K562 (cell line): ENCODE measurements around the gene LASP1. TPM values are rescaled to one million over a fixed set of nuclear protein-coding genes. Genes with fewer than 3 reads are reported as not detected.
A peak's percentile ranks its signal among the peaks of the same experiment; 100 is the strongest.

Experiments
- ATF7 ChIP-seq: fragments of 450-650 bp; IDR thresholded peaks from 2 replicates; pipeline ENCODE4 v1.7.1; 2014; ENCODE audit warnings: mild to moderate bottlenecking, moderate library complexity
- BDP1 ChIP-seq: IDR thresholded peaks from 3 replicates; pipeline ENCODE4 v1.6.1; 2011; ENCODE audit not compliant: insufficient read length, insufficient read depth
- BRF1 ChIP-seq: IDR thresholded peaks from 3 replicates; pipeline ENCODE4 v1.6.1; 2011; ENCODE audit warnings: borderline replicate concordance, mild to moderate bottlenecking; ENCODE audit not compliant: insufficient read length; ENCODE audit errors: extremely low read depth
- CCAR2 ChIP-seq: fragments of 200-400 bp; formaldehyde crosslinking; IDR thresholded peaks from 2 replicates; pipeline ENCODE4 v1.6.1; 2017; ENCODE audit warnings: mild to moderate bottlenecking, low read depth, low read length
- FOXK2 ChIP-seq, 2 experiments: fragments of 450-650 bp; IDR thresholded peaks in 1 of 2; conservative IDR thresholded peaks in 1 of 2; 2 replicates each; pipeline ENCODE4 v1.6.1; 2016; ENCODE audit warnings: low read depth in 2 of 2, mild to moderate bottlenecking in 1 of 2
- MCM7 ChIP-seq, 2 experiments: fragments of 450-650 bp; IDR thresholded peaks; 2 replicates each; pipeline ENCODE4 v1.6.1; 2016 to 2018
- NCOA1 ChIP-seq: fragments of 450-650 bp; IDR thresholded peaks from 2 replicates; pipeline ENCODE4 v1.6.1; 2016; ENCODE audit warnings: low read depth
- SMAD3 ChIP-seq: fragments of 450-650 bp; formaldehyde crosslinking; conservative IDR thresholded peaks from 2 replicates; pipeline ENCODE4 v1.4.0; 2020; ENCODE audit warnings: mild to moderate bottlenecking
- SMAD4 ChIP-seq: fragments of 250-450 bp; sonication (Bioruptor Pico); conservative IDR thresholded peaks from 2 replicates; pipeline ENCODE4 v1.8.0; 2021; ENCODE audit warnings: inconsistent platforms, mild to moderate bottlenecking, moderate library complexity
- ZFP30 ChIP-seq: fragments of 250-450 bp; sonication (Bioruptor Pico); IDR thresholded peaks from 2 replicates; pipeline ENCODE4 v1.8.0; 2022; ENCODE audit warnings: moderate library complexity, mild to moderate bottlenecking, inconsistent platforms, borderline replicate concordance
- ZNF384 ChIP-seq: IDR thresholded peaks from 2 replicates; pipeline ENCODE4 v1.6.1; 2012; ENCODE audit warnings: low read depth, low read length, improper control_type of control experiment
- polyA plus RNA-seq, 8 experiments: library from polyadenylated mRNA; depleted of rRNA in 4 of 8; stranded (reverse) in 5 of 8; unstranded in 3 of 8; fragments of >200 nt; fragmentation: Nextera tagmentation in 2 of 8; fragmentation: Illumina TruSeq in 1 of 8; extraction: Ambion mirVana in 2 of 8; extraction: Trizol in 1 of 8; gene quantifications; 2 replicates each; pipeline versions ENCODE4 v1.2.1 to v1.2.3, GENCODE V29; 2011 to 2014; ENCODE audit warnings: inconsistent platforms in 1 of 8, missing spikeins in 1 of 8
- total RNA-seq, 7 experiments: library from RNA; depleted of rRNA in 6 of 7; stranded (reverse); fragments of >200 nt in 6 of 7; fragmentation: Illumina TruSeq in 2 of 7; extraction: Trizol in 2 of 7; gene quantifications; 2 replicates each; pipeline versions ENCODE4 v1.2.1 to v1.2.3, GENCODE V29; 2011 to 2021; ENCODE audit warnings: low replicate concordance in 1 of 7
- TF ChIP-seq, protein P1 (sequence below): fragments of 450-650 bp; IDR thresholded peaks from 2 replicates; pipeline ENCODE4 v1.6.1; 2016
- TF ChIP-seq, protein P2 (sequence below): fragments of 450-650 bp; IDR thresholded peaks from 2 replicates; pipeline ENCODE4 v1.6.1; 2016; ENCODE audit warnings: mild to moderate bottlenecking, moderate library complexity
- TF ChIP-seq, protein P3 (sequence below): fragments of 450-650 bp; IDR thresholded peaks from 2 replicates; pipeline ENCODE4 v1.7.0; 2016; ENCODE audit warnings: borderline replicate concordance

LASP1 gene
- total and polyA plus RNA-seq, 9 of the 15 experiments (the other 6 are each of a cell fraction or from before 2014, with no cell fraction given): 23.0 to 125 (median 55.3) TPM

DNA sequence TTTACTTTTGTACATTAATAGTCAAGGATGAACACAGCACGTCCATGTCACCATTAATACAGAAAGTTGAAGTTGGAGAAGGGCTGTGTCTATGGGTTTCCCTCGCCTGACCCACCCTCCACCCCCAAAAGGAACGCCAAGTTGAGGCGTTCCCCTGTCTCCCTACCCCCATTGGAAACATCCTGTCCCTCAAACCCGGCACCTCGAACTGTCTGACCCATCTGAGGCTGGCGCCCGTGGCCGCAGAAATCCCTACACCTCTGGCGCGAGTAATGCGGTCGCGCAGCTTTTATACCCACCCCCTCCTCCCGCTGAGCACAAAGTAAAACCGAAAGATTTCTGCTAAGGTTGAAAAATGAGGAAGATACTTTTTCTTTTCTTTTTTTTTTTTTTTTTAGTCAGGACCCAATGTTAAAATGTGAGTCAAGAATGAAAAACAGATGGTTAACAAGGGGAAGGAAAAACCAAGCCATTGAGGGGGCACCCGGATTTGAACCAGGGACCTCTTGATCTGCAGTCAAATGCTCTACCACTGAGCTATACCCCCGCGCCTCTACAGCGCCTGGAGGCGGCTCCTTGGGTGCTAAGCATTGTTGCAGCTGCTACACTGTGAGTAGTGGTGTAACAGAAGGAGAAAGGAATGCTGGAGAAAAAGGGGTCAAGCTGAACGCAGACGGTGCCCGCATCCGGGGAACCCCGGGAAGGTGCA is 887 bp upstream of the LASP1 start (continued):
- no peak for TF ChIP-seq CCAR2
- TF ChIP-seq, protein P1, sequence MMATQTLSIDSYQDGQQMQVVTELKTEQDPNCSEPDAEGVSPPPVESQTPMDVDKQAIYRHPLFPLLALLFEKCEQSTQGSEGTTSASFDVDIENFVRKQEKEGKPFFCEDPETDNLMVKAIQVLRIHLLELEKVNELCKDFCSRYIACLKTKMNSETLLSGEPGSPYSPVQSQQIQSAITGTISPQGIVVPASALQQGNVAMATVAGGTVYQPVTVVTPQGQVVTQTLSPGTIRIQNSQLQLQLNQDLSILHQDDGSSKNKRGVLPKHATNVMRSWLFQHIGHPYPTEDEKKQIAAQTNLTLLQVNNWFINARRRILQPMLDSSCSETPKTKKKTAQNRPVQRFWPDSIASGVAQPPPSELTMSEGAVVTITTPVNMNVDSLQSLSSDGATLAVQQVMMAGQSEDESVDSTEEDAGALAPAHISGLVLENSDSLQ: peak; percentile 52; the same call in 1 of the 2 replicates
- TF ChIP-seq ATF7: peak; percentile 56
- TF ChIP-seq, protein P2, sequence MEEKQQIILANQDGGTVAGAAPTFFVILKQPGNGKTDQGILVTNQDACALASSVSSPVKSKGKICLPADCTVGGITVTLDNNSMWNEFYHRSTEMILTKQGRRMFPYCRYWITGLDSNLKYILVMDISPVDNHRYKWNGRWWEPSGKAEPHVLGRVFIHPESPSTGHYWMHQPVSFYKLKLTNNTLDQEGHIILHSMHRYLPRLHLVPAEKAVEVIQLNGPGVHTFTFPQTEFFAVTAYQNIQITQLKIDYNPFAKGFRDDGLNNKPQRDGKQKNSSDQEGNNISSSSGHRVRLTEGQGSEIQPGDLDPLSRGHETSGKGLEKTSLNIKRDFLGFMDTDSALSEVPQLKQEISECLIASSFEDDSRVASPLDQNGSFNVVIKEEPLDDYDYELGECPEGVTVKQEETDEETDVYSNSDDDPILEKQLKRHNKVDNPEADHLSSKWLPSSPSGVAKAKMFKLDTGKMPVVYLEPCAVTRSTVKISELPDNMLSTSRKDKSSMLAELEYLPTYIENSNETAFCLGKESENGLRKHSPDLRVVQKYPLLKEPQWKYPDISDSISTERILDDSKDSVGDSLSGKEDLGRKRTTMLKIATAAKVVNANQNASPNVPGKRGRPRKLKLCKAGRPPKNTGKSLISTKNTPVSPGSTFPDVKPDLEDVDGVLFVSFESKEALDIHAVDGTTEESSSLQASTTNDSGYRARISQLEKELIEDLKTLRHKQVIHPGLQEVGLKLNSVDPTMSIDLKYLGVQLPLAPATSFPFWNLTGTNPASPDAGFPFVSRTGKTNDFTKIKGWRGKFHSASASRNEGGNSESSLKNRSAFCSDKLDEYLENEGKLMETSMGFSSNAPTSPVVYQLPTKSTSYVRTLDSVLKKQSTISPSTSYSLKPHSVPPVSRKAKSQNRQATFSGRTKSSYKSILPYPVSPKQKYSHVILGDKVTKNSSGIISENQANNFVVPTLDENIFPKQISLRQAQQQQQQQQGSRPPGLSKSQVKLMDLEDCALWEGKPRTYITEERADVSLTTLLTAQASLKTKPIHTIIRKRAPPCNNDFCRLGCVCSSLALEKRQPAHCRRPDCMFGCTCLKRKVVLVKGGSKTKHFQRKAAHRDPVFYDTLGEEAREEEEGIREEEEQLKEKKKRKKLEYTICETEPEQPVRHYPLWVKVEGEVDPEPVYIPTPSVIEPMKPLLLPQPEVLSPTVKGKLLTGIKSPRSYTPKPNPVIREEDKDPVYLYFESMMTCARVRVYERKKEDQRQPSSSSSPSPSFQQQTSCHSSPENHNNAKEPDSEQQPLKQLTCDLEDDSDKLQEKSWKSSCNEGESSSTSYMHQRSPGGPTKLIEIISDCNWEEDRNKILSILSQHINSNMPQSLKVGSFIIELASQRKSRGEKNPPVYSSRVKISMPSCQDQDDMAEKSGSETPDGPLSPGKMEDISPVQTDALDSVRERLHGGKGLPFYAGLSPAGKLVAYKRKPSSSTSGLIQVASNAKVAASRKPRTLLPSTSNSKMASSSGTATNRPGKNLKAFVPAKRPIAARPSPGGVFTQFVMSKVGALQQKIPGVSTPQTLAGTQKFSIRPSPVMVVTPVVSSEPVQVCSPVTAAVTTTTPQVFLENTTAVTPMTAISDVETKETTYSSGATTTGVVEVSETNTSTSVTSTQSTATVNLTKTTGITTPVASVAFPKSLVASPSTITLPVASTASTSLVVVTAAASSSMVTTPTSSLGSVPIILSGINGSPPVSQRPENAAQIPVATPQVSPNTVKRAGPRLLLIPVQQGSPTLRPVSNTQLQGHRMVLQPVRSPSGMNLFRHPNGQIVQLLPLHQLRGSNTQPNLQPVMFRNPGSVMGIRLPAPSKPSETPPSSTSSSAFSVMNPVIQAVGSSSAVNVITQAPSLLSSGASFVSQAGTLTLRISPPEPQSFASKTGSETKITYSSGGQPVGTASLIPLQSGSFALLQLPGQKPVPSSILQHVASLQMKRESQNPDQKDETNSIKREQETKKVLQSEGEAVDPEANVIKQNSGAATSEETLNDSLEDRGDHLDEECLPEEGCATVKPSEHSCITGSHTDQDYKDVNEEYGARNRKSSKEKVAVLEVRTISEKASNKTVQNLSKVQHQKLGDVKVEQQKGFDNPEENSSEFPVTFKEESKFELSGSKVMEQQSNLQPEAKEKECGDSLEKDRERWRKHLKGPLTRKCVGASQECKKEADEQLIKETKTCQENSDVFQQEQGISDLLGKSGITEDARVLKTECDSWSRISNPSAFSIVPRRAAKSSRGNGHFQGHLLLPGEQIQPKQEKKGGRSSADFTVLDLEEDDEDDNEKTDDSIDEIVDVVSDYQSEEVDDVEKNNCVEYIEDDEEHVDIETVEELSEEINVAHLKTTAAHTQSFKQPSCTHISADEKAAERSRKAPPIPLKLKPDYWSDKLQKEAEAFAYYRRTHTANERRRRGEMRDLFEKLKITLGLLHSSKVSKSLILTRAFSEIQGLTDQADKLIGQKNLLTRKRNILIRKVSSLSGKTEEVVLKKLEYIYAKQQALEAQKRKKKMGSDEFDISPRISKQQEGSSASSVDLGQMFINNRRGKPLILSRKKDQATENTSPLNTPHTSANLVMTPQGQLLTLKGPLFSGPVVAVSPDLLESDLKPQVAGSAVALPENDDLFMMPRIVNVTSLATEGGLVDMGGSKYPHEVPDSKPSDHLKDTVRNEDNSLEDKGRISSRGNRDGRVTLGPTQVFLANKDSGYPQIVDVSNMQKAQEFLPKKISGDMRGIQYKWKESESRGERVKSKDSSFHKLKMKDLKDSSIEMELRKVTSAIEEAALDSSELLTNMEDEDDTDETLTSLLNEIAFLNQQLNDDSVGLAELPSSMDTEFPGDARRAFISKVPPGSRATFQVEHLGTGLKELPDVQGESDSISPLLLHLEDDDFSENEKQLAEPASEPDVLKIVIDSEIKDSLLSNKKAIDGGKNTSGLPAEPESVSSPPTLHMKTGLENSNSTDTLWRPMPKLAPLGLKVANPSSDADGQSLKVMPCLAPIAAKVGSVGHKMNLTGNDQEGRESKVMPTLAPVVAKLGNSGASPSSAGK: no peak
- 0 out of 2 replicates have a peak, but pooled peaks have one; percentile 32 for TF ChIP-seq SMAD4 (CRISPR knock-in tag)
- peak; percentile 74 for TF ChIP-seq BDP1
- TF ChIP-seq ZNF384: no peak; the same call in 1 of the 2 replicates
- 0 out of 2 replicates have a peak, but pooled peaks have one; percentile 54 for TF ChIP-seq SMAD3 (CRISPR knock-in tag)
- 0 out of 2 replicates have a peak, but pooled peaks have one; percentile 13 for TF ChIP-seq NCOA1
- TF ChIP-seq BRF1: peak; percentile 57
- TF ChIP-seq ZFP30 (CRISPR knock-in tag): no peak
- TF ChIP-seq MCM7 (IDR thresholded peaks at IDR 0.05): no peak
- TF ChIP-seq, protein P3, sequence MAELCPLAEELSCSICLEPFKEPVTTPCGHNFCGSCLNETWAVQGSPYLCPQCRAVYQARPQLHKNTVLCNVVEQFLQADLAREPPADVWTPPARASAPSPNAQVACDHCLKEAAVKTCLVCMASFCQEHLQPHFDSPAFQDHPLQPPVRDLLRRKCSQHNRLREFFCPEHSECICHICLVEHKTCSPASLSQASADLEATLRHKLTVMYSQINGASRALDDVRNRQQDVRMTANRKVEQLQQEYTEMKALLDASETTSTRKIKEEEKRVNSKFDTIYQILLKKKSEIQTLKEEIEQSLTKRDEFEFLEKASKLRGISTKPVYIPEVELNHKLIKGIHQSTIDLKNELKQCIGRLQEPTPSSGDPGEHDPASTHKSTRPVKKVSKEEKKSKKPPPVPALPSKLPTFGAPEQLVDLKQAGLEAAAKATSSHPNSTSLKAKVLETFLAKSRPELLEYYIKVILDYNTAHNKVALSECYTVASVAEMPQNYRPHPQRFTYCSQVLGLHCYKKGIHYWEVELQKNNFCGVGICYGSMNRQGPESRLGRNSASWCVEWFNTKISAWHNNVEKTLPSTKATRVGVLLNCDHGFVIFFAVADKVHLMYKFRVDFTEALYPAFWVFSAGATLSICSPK: peak; percentile 31; the same call in 1 of the 2 replicates
- TF ChIP-seq FOXK2 (conservative IDR thresholded peaks at IDR 0.05 in 1 of 2, IDR thresholded peaks at IDR 0.05 in 1 of 2; ENCODE audit: low read depth in 2 of 2): peak in 1 of 2 experiments; percentile 28; a peak in 1 of 4 replicates
